HCT116 (cell line): Measurements from ENCODE around the gene TMEM81.

Experiments
- CBX3 ChIP-seq: IDR thresholded peaks from 2 replicates; pipeline ENCODE4 v1.6.1; 2012; ENCODE audit warnings: low read depth
- CEBPB ChIP-seq: IDR thresholded peaks from 2 replicates; pipeline ENCODE4 v1.6.1; 2012; ENCODE audit warnings: low read depth
- CTCF ChIP-seq, 3 experiments: fragments of 200-600 bp in 1 of 3; sonication (generic) in 1 of 3; IDR thresholded peaks in 2 of 3; conservative IDR thresholded peaks in 1 of 3; 2 replicates each; pipeline ENCODE4 v1.5.1; 2012 to 2017; ENCODE audit warnings: low read depth in 2 of 3, low read length in 2 of 3, antibody characterized with exemption in 1 of 3, borderline replicate concordance in 1 of 3, control low read depth in 1 of 3, mild to moderate bottlenecking in 1 of 3, mixed read lengths in 1 of 3, mixed run types in 1 of 3, moderate library complexity in 1 of 3; ENCODE audit not compliant: insufficient read depth in 1 of 3
- POLR2A ChIP-seq: IDR thresholded peaks from 2 replicates; pipeline ENCODE4 v1.7.0; 2011; ENCODE audit warnings: borderline replicate concordance; ENCODE audit not compliant: insufficient read depth, insufficient read length; ENCODE audit errors: extremely low read depth
- POLR2AphosphoS5 ChIP-seq: IDR thresholded peaks from 2 replicates; pipeline ENCODE4 v1.6.1; 2011; ENCODE audit warnings: mild to moderate bottlenecking, low read depth, low read length, moderate library complexity

DNA sequence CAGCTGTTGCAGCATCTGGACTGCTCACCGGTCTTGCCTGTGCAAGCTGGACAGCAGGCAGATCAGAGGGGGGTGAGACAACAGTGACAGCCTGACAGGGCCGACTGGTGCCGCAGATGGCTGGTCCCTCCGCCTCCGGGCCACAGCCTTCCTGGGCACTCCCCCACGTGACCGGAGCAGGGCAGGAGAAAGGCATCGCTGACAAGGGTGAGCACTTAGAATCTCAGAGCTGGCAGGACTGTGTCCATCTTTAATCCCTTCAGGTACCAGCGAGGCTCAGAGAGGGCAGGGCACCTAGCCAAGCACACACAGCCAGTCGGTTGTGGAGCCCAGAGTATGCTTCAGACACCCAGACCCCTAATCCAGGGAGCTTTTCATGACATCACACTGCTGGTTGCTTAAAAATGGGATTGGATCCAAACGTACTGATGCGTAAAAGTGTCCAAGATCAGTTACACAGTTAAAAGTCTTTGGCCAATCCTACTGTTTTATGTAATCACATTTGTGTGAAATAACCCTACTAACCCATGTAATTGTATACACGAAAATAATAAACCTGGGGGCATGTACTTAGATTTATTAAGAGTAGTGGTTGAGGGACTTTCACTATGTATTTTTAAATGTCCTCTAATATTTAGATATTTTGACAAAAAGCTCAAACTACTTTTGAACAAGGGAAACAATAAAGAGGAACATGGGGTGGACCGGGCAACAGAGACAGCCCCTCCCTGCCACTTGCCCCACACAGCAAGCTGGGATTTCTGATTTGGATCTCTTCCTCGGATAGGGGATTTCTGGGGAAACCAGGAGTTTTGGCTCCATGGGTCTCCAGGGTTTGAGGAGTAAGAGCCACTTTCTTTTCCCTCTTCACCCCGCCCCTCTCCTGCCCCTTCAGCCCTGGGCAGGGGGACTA is 42.0 kb downstream of the TMEM81 start:
- TF ChIP-seq CEBPB (no peak), POLR2AphosphoS5 (no peak), CTCF (IDR thresholded peaks at IDR 0.05 in 2 of 3, conservative IDR thresholded peaks at IDR 0.05 in 1 of 3; ENCODE audit: borderline replicate concordance in 1 of 3, insufficient read depth in 1 of 3, low read depth in 2 of 3, low read length in 2 of 3) (no peak), CBX3 (no peak), POLR2A (no peak)
